ENCODE data around the gene PDPK1.

DNA sequence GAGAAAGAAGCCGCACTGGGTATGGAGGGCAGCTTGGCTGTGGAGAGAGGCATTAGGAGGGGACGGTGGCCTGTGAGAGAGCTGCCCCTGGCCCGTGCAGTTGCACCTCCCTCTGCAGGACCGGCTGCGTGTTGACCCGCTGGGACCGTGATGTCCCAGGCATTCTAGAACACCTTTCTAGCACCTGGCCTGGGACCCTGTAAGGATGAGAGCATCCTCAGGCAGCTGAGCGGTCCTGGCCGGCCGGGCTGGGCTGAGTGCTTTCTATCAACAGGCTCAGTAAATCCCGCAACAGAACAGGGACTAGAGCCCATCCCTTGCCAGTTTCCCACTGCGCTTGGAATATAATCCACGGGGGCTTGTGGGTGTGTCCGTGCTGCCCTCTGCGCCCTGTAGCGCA lies 48.2 kb upstream of the PDPK1 start:
- no peak for TF ChIP-seq CTCF (IDR thresholded peaks at IDR 0.05; ENCODE audit: insufficient read depth, low read length)
- TF ChIP-seq GABPA (IDR thresholded peaks at IDR 0.05; ENCODE audit: low read depth), result no peak
- no peak for TF ChIP-seq POLR2AphosphoS5 (IDR thresholded peaks at IDR 0.05; ENCODE audit: low read depth)
